Body of pancreas (tissue), 4 donors: ENCODE data around the gene UHRF2. TPM values are rescaled to one million over a fixed set of nuclear protein-coding genes. Genes with fewer than 3 reads are reported as not detected.
"Not testable (repeated sequence)": the region's sequence is repeated elsewhere in the genome, so short reads cannot be mapped to it uniquely, and the experiment has no call there.

Source experiments
- ATAC-seq: fragments of 150-250 bp; one replicate; pipeline ENCODE4 v1.9.1; 2016
- DNase-seq, 4 donors: peaks; one replicate each; pipeline ENCODE4 v3.0.0-alpha.2; 2019
- H3K27ac ChIP-seq, 4 donors: fragments of 200-600 bp; sonication (generic); 1 replicate in 3 of 4; 2 replicates in 1 of 4; pipeline versions ENCODE4 v1.5.1 to v1.6.1; 2016 to 2019; ENCODE audit warnings: mild to moderate bottlenecking in 1 of 4, mixed read lengths in 1 of 4, moderate library complexity in 1 of 4
- H3K27me3 ChIP-seq, 2 donors: fragments of 200-600 bp; sonication (generic); one replicate each; pipeline ENCODE4 v1.6.0; 2016; ENCODE audit warnings: mild to moderate bottlenecking in 1 of 2
- H3K36me3 ChIP-seq, 2 donors: fragments of 200-600 bp; sonication (generic); replicated peaks in 1 of 2; 2 replicates each; pipeline ENCODE4 v1.5.1; 2016; ENCODE audit warnings: low read depth in 2 of 2; ENCODE audit not compliant: insufficient read depth in 1 of 2
- H3K4me1 ChIP-seq: fragments of 200-600 bp; sonication (generic); one replicate; pipeline ENCODE4 v1.6.0; 2016
- H3K4me3 ChIP-seq, 2 donors: fragments of 200-600 bp; sonication (generic); 1 replicate in 1 of 2; 2 replicates in 1 of 2; pipeline ENCODE4 v1.5.1; 2016 to 2019
- H3K9me3 ChIP-seq, 3 donors: fragments of 200-600 bp; sonication (generic); 1 replicate in 2 of 3; 2 replicates in 1 of 3; pipeline ENCODE4 v1.5.1; 2016
- POLR2A ChIP-seq, 3 donors: fragments of 450-650 bp; IDR thresholded peaks; one replicate each; pipeline ENCODE4 v1.6.1; 2016; ENCODE audit warnings: antibody characterized with exemption in 3 of 3, mild to moderate bottlenecking in 2 of 3
- WGBS, 2 donors: methylation state at CpG; one replicate each; pipeline ENCODE4 v1.1.5; 2017; 5-methylcytosine and 5-hydroxymethylcytosine counted together
- intact Hi-C: fragments of 100-400 bp; cut with DNase I; formaldehyde crosslinking; loops from one replicate; pipeline ENCODE4 v1.15.1; 2023
- total RNA-seq, 2 donors: library from RNA; depleted of rRNA; stranded (reverse); fragments of >200 nt; gene quantifications; one replicate each; pipeline ENCODE4 v1.1.0, GENCODE V29; 2016
- TF ChIP-seq, protein P1 (sequence below), 7 experiments: fragments of 450-650 bp in 4 of 7; fragments of 200-600 bp in 3 of 7; sonication (generic) in 3 of 7; IDR thresholded peaks; one replicate each; pipeline ENCODE4 v1.5.1; 2016 to 2019; ENCODE audit warnings: antibody characterized with exemption in 7 of 7

The UHRF2 gene
- total RNA-seq, 2 donors from 2014 or later, result 52.1 to 69.8 TPM

DNA sequence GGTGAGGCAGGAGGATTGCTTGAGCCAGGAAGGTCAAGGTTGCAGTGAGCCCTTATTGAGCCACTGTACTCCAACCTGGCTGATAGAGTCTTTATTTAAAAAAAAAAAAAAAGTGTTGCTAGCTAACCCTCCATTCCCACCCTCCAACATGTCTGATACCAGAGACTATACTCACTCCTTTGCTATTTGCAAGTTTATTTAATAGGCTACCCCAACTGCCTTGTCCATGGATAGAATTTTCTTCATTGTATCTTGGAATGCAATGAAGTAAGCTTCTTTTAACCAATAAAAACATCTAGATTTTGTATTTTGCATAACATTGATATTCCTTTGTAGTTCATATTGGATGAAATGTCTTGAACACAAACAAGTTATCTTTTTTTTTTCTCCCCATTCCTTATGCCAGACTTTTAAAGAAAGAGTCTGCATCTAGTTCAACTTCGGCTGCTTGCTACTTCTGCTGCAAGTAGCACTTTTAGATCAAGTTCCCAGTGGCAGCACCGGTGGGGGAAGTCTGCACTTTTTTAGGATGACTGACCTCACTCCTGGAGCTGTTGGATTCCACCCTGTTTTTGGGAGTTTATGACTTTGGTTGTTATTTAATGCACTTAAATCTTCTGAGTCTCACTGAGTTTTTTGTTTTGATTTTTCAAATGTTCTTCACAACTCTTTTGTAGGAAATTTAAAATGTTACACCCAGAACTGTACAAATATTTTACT, 112.5 kb downstream of the UHRF2 start:
- no peak for TF ChIP-seq POLR2A (IDR thresholded peaks at IDR 0.05)
- TF ChIP-seq, protein P1, sequence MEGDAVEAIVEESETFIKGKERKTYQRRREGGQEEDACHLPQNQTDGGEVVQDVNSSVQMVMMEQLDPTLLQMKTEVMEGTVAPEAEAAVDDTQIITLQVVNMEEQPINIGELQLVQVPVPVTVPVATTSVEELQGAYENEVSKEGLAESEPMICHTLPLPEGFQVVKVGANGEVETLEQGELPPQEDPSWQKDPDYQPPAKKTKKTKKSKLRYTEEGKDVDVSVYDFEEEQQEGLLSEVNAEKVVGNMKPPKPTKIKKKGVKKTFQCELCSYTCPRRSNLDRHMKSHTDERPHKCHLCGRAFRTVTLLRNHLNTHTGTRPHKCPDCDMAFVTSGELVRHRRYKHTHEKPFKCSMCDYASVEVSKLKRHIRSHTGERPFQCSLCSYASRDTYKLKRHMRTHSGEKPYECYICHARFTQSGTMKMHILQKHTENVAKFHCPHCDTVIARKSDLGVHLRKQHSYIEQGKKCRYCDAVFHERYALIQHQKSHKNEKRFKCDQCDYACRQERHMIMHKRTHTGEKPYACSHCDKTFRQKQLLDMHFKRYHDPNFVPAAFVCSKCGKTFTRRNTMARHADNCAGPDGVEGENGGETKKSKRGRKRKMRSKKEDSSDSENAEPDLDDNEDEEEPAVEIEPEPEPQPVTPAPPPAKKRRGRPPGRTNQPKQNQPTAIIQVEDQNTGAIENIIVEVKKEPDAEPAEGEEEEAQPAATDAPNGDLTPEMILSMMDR (IDR thresholded peaks at IDR 0.05), result no peak
- Histone ChIP-seq H3K4me1 (peaks cover 12% of the 10 kb centered on the region), H3K27ac (no peak overlapping the region), H3K9me3 (peaks cover 0 to 6% (median 0%) of the 10 kb centered on the region in 3 donors), H3K36me3 (no peaks in the 10 kb centered on the region), H3K27me3 (no peaks in the 10 kb centered on the region), H3K4me3 (no peak overlapping the region)
- DNase-seq (no peak), ATAC-seq (no peak)
- intact Hi-C loops, result no loop called here
- WGBS, 2 donors, result 79 to 87% methylated on average over 2 of the region's 2 CpGs

DNA sequence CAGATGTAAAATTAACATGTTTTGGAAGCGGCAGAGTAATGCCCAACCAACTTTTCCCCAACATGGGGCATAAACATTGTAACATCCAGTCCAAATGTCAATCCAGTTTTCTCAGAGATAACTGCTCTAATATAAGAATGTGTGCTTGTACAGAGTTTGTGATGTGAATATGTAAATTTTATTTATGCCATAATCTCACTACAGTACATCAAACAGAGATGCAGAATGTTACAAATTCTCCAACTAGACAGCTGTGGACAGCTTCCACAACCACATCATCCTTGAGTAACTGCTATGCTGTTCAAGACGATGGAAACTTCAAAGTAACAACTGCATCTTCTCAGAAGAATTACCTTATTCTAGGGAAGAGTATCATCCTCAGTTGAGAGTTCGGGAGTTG, 122.6 kb downstream of the UHRF2 start:
- DNase-seq (no peak), ATAC-seq (no peak)
- 70 to 85% methylated on average over 3 of the region's 3 CpGs for WGBS, 2 donors
- no peaks in the 10 kb centered on the region for H3K27me3 ChIP-seq
- TF ChIP-seq, protein P1 (IDR thresholded peaks at IDR 0.05), result no peak
- no peak for TF ChIP-seq POLR2A (IDR thresholded peaks at IDR 0.05)
- intact Hi-C loops, result no loop called here
- H3K9me3 ChIP-seq, result no peaks in the 10 kb centered on the region
- peaks cover 5% of the 10 kb centered on the region for H3K4me1 ChIP-seq
- H3K36me3 ChIP-seq, result no peaks in the 10 kb centered on the region
- no peak overlapping the region for H3K27ac ChIP-seq
- no peak overlapping the region for H3K4me3 ChIP-seq

DNA sequence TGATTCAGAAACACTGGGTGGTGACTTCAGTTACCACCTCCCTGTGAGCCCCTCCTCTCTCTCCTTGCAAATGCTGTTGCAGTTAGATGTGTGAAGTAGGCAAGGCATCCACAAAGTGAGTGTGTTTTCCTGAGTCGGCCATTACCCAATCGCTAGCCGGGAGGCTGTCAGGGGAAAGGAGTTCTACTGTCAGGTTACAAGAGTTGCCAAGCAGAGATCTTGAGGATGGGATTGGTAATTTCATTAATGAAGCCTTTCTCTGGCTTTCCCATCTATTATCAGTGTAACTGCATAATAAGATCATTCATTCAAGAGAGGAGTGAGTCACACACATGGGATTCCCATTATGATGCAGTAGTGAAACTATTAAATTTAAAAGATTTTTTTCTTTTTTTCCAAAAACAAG, 125.7 kb downstream of the UHRF2 start:
- TF ChIP-seq, protein P1 (IDR thresholded peaks at IDR 0.05), result no peak
- no peak for TF ChIP-seq POLR2A (IDR thresholded peaks at IDR 0.05)
- 66 to 80% methylated on average over 3 of the region's 3 CpGs for WGBS, 2 donors
- intact Hi-C loops, result no loop called here
- Histone ChIP-seq H3K9me3 (no peaks in the 10 kb centered on the region), H3K4me3 (no peak overlapping the region), H3K27ac (no peak overlapping the region), H3K36me3 (no peaks in the 10 kb centered on the region), H3K27me3 (no peaks in the 10 kb centered on the region), H3K4me1 (no peaks in the 10 kb centered on the region)
- no peak for ATAC-seq
- no peak for DNase-seq

DNA sequence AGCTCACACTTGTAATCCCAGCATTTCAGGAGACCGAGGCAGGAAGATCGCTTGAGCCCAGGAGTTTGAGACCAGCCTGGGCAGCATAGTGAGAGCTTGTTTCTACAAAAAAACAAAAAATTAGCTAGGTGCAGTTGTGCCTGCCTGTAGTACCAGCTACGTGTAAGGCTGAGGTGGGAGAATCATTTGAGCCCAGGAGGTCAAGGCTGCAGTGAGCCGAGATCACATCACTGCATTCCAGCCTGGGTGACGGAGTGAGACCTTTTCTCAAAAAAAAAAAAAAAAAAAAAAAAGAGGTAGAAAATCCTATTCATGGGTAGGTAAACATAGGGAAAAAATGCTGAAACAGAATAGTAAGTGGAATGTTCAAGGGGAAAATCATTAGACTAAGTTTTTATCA, 129.6 kb downstream of the UHRF2 start:
- H3K4me3 ChIP-seq, H3K27ac ChIP-seq, H3K27me3 ChIP-seq, ATAC-seq, H3K9me3 ChIP-seq, intact Hi-C loops, H3K4me1 ChIP-seq, DNase-seq, H3K36me3 ChIP-seq: not testable (repeated sequence)
- WGBS, 2 donors, result 77 to 78% methylated on average over 5 of the region's 5 CpGs

DNA sequence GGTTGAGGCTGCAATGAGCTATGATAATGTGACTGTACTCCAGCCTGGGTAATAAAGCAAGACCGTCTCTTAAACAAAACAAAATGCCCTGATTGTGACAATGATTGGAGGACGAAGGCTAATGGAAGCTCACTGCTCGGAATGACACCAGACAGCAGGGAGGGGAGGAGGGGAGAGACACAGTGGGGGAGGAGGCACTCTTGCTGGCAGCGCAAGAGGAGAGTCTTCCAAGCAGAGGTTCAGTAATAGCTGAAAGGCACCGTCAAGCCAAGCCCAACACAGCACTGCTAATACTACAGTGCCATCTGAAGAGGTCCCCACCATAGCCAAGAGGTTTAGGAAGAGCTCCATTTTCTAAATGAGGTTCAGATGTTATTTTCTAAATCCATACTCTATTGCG, 130.2 kb downstream of the UHRF2 start:
- Histone ChIP-seq H3K4me1 (no peaks in the 10 kb centered on the region), H3K36me3 (no peaks in the 10 kb centered on the region), H3K27ac (no peak overlapping the region), H3K9me3 (no peaks in the 10 kb centered on the region), H3K27me3 (no peaks in the 10 kb centered on the region), H3K4me3 (no peak overlapping the region)
- no peak for DNase-seq
- intact Hi-C loops, result no loop called here
- WGBS, 2 donors, result 61 to 66% methylated on average over 6 of the region's 6 CpGs
- TF ChIP-seq, protein P1 (IDR thresholded peaks at IDR 0.05), result no peak
- TF ChIP-seq POLR2A (IDR thresholded peaks at IDR 0.05), result no peak
- ATAC-seq, result no peak
